H1 (cell line): Measurements from ENCODE around the gene SHC1. TPM values are rescaled to one million over a fixed set of nuclear protein-coding genes. Genes with fewer than 3 reads are reported as not detected.

Experiments used
- CTCF ChIA-PET: fragments of 300-600 bp; sonication (Branson Sonifier 250); formaldehyde crosslinking; loops from one replicate; lab custom pipeline; 2021; ENCODE audit not compliant: partially characterized antibody; lab: Charles Lee
- POLR2A ChIA-PET: fragments of 300-600 bp; sonication (Branson Sonifier 250); formaldehyde crosslinking; loops from one replicate; lab custom pipeline; 2021; ENCODE audit warnings: inconsistent platforms; ENCODE audit not compliant: partially characterized antibody; lab: Charles Lee
- DNase-seq, 2 experiments: peaks; one replicate each; pipeline versions ENCODE4 v3.0.0 to v3.0.0-alpha.2; 2010 to 2022; ENCODE audit warnings: low spot score in 2 of 2, low read depth in 1 of 2, mixed read lengths in 1 of 2
- FAIRE-seq: peaks from 2 replicates; lab custom pipeline; 2011; peaks lifted over from hg19 to GRCh38; lab: Jason Lieb, UNC
- H2AFZ ChIP-seq: 2 replicates; pipeline ENCODE4 v1.8.1; 2012; ENCODE audit warnings: low read length, inconsistent platforms
- H2AK5ac ChIP-seq: 2 replicates; pipeline ENCODE4 v1.6.1; 2013; ENCODE audit warnings: low read depth, low read length
- H2BK120ac ChIP-seq: replicated peaks from 2 replicates; pipeline ENCODE3; 2013; ENCODE audit warnings: low read depth, low read length, inconsistent platforms
- H2BK12ac ChIP-seq: 2 replicates; pipeline ENCODE4 v1.6.1; 2013; ENCODE audit warnings: low read depth, low read length
- H2BK15ac ChIP-seq: 2 replicates; pipeline ENCODE4 v1.6.1; 2013; ENCODE audit warnings: low read length
- H2BK20ac ChIP-seq: 2 replicates; pipeline ENCODE4 v1.6.1; 2013; ENCODE audit warnings: low read length
- H2BK5ac ChIP-seq: 2 replicates; pipeline ENCODE4 v1.6.1; 2013; ENCODE audit warnings: low read depth, low read length
- H3K14ac ChIP-seq: 2 replicates; pipeline ENCODE4 v1.6.1; 2013; ENCODE audit warnings: inconsistent platforms; ENCODE audit not compliant: insufficient read length
- H3K18ac ChIP-seq: 2 replicates; pipeline ENCODE4 v1.6.1; 2013; ENCODE audit warnings: low read length; ENCODE audit errors: extremely low read depth
- H3K23ac ChIP-seq: 2 replicates; pipeline ENCODE4 v1.6.1; 2013; ENCODE audit warnings: inconsistent platforms; ENCODE audit not compliant: insufficient read length
- H3K23me2 ChIP-seq: 2 replicates; pipeline ENCODE4 v1.6.1; 2013; ENCODE audit warnings: low read depth, low read length
- H3K27ac ChIP-seq: 2 replicates; pipeline ENCODE4 v1.6.1; 2011; ENCODE audit warnings: low read depth, low read length, inconsistent platforms
- H3K27me3 ChIP-seq, 4 experiments: replicated peaks in 1 of 4; 1 replicate in 1 of 4; 2 replicates in 3 of 4; pipeline versions ENCODE4 v1.6.1 to v1.8.1; 2011 to 2013; ENCODE audit warnings: low read length in 3 of 4, mild to moderate bottlenecking in 3 of 4, inconsistent platforms in 2 of 4, mixed read lengths in 2 of 4, moderate library complexity in 1 of 4; ENCODE audit not compliant: control insufficient read depth in 3 of 4, insufficient read depth in 3 of 4; ENCODE audit errors: extremely low read depth in 1 of 4
- H3K36me3 ChIP-seq, 4 experiments: 2 replicates each; pipeline versions ENCODE4 v1.6.1 to v1.8.1; 2011 to 2013; ENCODE audit warnings: mild to moderate bottlenecking in 4 of 4, low read length in 3 of 4, moderate library complexity in 2 of 4, control low read depth in 1 of 4, inconsistent platforms in 1 of 4; ENCODE audit not compliant: insufficient read depth in 4 of 4, control insufficient read depth in 2 of 4
- H3K4ac ChIP-seq: replicated peaks from 2 replicates; pipeline ENCODE3; 2013; ENCODE audit warnings: low read length, low read depth, mixed read lengths, inconsistent platforms; ENCODE audit not compliant: insufficient read length
- H3K4me1 ChIP-seq, 4 experiments: replicated peaks in 1 of 4; 1 replicate in 1 of 4; 2 replicates in 3 of 4; pipeline versions ENCODE4 v1.6.1 to v1.8.1; 2011 to 2013; ENCODE audit warnings: low read length in 3 of 4, inconsistent platforms in 2 of 4, mixed read lengths in 1 of 4; ENCODE audit not compliant: insufficient read depth in 4 of 4, control insufficient read depth in 3 of 4
- H3K4me2 ChIP-seq, 2 experiments: 2 replicates each; pipeline versions ENCODE4 v1.6.1 to v1.8.1; 2011 to 2013; ENCODE audit warnings: low read depth in 2 of 2, low read length in 2 of 2, control low read depth in 1 of 2, inconsistent platforms in 1 of 2, mild to moderate bottlenecking in 1 of 2; ENCODE audit not compliant: insufficient read depth in 1 of 2
- H3K4me3 ChIP-seq, 4 experiments: fragments of 200-600, 300-600 bp in 1 of 4; sonication (generic), shearing (Covaris generic), sonication (Bioruptor Twin) in 1 of 4; 2 replicates each; pipeline versions ENCODE4 v1.5.1 to v1.8.1; 2011 to 2016; ENCODE audit warnings: low read length in 4 of 4, low read depth in 3 of 4, control low read depth in 2 of 4, inconsistent platforms in 2 of 4, mild to moderate bottlenecking in 2 of 4, mixed read lengths in 1 of 4, moderate library complexity in 1 of 4; ENCODE audit not compliant: insufficient read depth in 2 of 4; ENCODE audit errors: extremely low read depth in 1 of 4
- H3K56ac ChIP-seq: replicated peaks from 2 replicates; pipeline ENCODE3; 2013; ENCODE audit warnings: low read depth, mild to moderate bottlenecking, mixed read lengths, low read length, inconsistent platforms; ENCODE audit not compliant: insufficient read length
- H3K79me1 ChIP-seq: 2 replicates; pipeline ENCODE4 v1.6.1; 2013; ENCODE audit warnings: low read depth, low read length, control low read depth
- H3K79me2 ChIP-seq, 2 experiments: 2 replicates each; pipeline versions ENCODE4 v1.6.1 to v1.8.1; 2012 to 2013; ENCODE audit warnings: low read length in 2 of 2, mild to moderate bottlenecking in 2 of 2, inconsistent platforms in 1 of 2; ENCODE audit not compliant: insufficient read depth in 2 of 2, control insufficient read depth in 1 of 2
- H3K9ac ChIP-seq, 4 experiments: replicated peaks in 1 of 4; 1 replicate in 1 of 4; 2 replicates in 3 of 4; pipeline versions ENCODE4 v1.6.1 to v1.8.1; 2011 to 2013; ENCODE audit warnings: low read depth in 3 of 4, low read length in 3 of 4, control low read depth in 2 of 4, mild to moderate bottlenecking in 2 of 4, moderate library complexity in 2 of 4, inconsistent platforms in 1 of 4; ENCODE audit errors: extremely low read depth in 1 of 4
- H3K9me3 ChIP-seq, 2 experiments: 2 replicates each; pipeline versions ENCODE4 v1.6.1 to v1.8.1; 2012 to 2013; ENCODE audit warnings: mild to moderate bottlenecking in 2 of 2, moderate library complexity in 2 of 2, control low read depth in 1 of 2, inconsistent platforms in 1 of 2, low read depth in 1 of 2, low read length in 1 of 2, mixed read lengths in 1 of 2; ENCODE audit not compliant: insufficient read depth in 2 of 2
- H4K20me1 ChIP-seq, 2 experiments: replicated peaks in 1 of 2; 2 replicates each; pipeline versions ENCODE3 to v1.8.1; 2011 to 2013; ENCODE audit warnings: inconsistent platforms in 2 of 2, low read length in 2 of 2, mild to moderate bottlenecking in 1 of 2; ENCODE audit not compliant: insufficient read depth in 2 of 2, control insufficient read depth in 1 of 2
- H4K5ac ChIP-seq: 2 replicates; pipeline ENCODE4 v1.6.1; 2013; ENCODE audit warnings: low read length, low read depth, mixed read lengths, inconsistent platforms; ENCODE audit not compliant: insufficient read length
- H4K8ac ChIP-seq: 2 replicates; pipeline ENCODE4 v1.8.0; 2013; ENCODE audit warnings: mild to moderate bottlenecking, moderate library complexity, low read length, inconsistent platforms; ENCODE audit not compliant: insufficient read depth; ENCODE audit errors: extremely low read depth
- H4K91ac ChIP-seq: replicated peaks from 2 replicates; pipeline ENCODE3; 2013; ENCODE audit warnings: low read length, mixed read lengths, inconsistent platforms; ENCODE audit not compliant: insufficient read length
- BRCA1 ChIP-seq: IDR thresholded peaks from 2 replicates; pipeline ENCODE4 v1.6.1; 2012; ENCODE audit warnings: low read depth, low read length, improper control_type of control experiment
- SP1 ChIP-seq: IDR thresholded peaks from 2 replicates; pipeline ENCODE4 v1.6.1; 2011; ENCODE audit warnings: low read depth, low read length
- TAF7 ChIP-seq: optimal IDR thresholded peaks from 2 replicates; pipeline ENCODE3; 2011; ENCODE audit warnings: low read depth, mild to moderate bottlenecking, inconsistent platforms, low read length, moderate library complexity, borderline replicate concordance
- WGBS, 2 experiments: shearing (Covaris generic) in 1 of 2; methylation state at CpG; one replicate each; pipeline versions ENCODE4 v1.1.6 to v1.1.7; 2013 to 2015; ENCODE audit warnings: low lambda C conversion rate in 2 of 2, mixed read lengths in 2 of 2, inconsistent platforms in 1 of 2, low coverage in 1 of 2, missing lambda C conversion rate in 1 of 2; ENCODE audit not compliant: insufficient replicate concordance in 2 of 2, insufficient coverage in 1 of 2, insufficient read length in 1 of 2; ENCODE audit errors: extremely low coverage in 1 of 2, missing lambda C conversion rate in 1 of 2; 5-methylcytosine and 5-hydroxymethylcytosine counted together
- polyA plus RNA-seq, 7 experiments: library from polyadenylated mRNA; depleted of rRNA in 3 of 7; stranded (reverse) in 5 of 7; unstranded in 2 of 7; fragments of >200 nt in 5 of 7; fragments of 200-250 nt in 2 of 7; gene quantifications; 1 replicate in 5 of 7; 2 replicates in 1 of 7; 4 replicates in 1 of 7; pipeline versions ENCODE4 v1.2.1 to v1.2.3, GENCODE V29; 2011 to 2013; ENCODE audit warnings: missing spikeins in 2 of 7, mixed read lengths in 2 of 7
- total RNA-seq: library from RNA; stranded (reverse); fragmentation: NEBNext Ultra II Directional; extraction: Animal tissue kit (Norgen Biotek cat#: 25700); gene quantifications from 2 replicates; pipeline ENCODE4 v1.2.1, GENCODE V29; 2021

The SHC1 gene
- total and polyA plus RNA-seq, 2 of the 8 experiments (the other 6 are each of a cell fraction or from before 2014, with no cell fraction given): 177 to 212 TPM

DNA sequence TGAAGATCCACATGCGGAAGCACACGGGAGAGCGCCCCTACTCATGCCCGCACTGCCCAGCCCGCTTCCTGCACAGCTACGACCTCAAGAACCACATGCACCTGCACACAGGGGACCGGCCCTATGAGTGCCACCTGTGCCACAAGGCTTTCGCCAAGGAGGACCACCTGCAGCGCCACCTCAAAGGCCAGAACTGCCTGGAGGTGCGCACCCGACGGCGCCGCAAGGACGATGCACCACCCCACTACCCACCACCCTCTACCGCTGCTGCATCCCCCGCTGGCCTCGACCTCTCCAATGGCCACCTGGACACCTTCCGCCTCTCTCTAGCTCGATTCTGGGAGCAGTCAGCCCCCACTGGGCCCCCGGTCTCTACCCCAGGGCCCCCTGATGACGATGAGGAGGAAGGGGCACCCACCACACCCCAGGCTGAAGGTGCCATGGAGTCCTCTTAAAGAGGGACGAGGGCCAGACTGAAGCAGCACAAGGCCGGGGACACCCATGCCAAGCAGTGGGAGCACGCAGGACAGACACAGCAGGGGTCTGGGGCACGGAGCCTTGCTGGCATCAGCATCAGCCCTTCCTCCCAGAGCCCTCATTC is 45.8 kb upstream of the SHC1 start:
- TF ChIP-seq TAF7 (no peak), SP1 (no peak), BRCA1 (no peak)

More for the DNA sequence above, 45.8 kb upstream of the SHC1 start:
- Histone ChIP-seq H3K27ac (peak overlapping the region; percentile 71; the same call in 1 of the 2 replicates), H3K4ac (no peak overlapping the region), H3K9me3 (no peaks in the 10 kb centered on the region), H3K14ac (no peak overlapping the region), H3K18ac (peak overlapping the region; percentile 83; the same call in 1 of the 2 replicates), H3K56ac (no peak overlapping the region), H4K5ac (no peak overlapping the region), H3K79me1 (peaks cover 3% of the 10 kb centered on the region; the same call in 1 of the 2 replicates), H2BK120ac (no peak overlapping the region), H3K27me3 (0 out of 7 replicates have a peak, but pooled peaks cover 0 to 2% (median 0%) of the 10 kb centered on the region in 4 experiments), H3K23ac (no peak overlapping the region), H4K8ac (no peak overlapping the region), H2AFZ (no peak overlapping the region), H3K9ac (no peak overlapping the region; a peak in 2 of 7 replicates), H4K20me1 (no peaks in the 10 kb centered on the region), H3K4me2 (peak overlapping the region; percentile 4 to 59; a peak in 2 of 4 replicates), H2BK20ac (peak overlapping the region; percentile 86), H4K91ac (peak overlapping the region; percentile 36), H2BK5ac (peak overlapping the region; percentile 85; the same call in 1 of the 2 replicates), H3K79me2 (peaks cover 0 to 9% of the 10 kb centered on the region in 2 experiments; a peak in 2 of 4 replicates), H3K4me3 (peak overlapping the region in 3 of 4 experiments; percentile 36 to 60 (median 42); a peak in 4 of 8 replicates), H3K4me1 (peaks cover 8 to 29% (median 23%) of the 10 kb centered on the region in 4 experiments), H2BK12ac (peak overlapping the region; percentile 81), H3K23me2 (no peaks in the 10 kb centered on the region), H2BK15ac (peak overlapping the region; percentile 16; the same call in 1 of the 2 replicates), H3K36me3 (peaks cover 0 to 29% (median 13%) of the 10 kb centered on the region in 4 experiments; a peak in 4 of 8 replicates), H2AK5ac (0 out of 2 replicates have a peak overlapping the region, but pooled peaks have one; percentile 32)
- FAIRE-seq (no peak), DNase-seq (no peak)
- POLR2A ChIA-PET: interaction anchor here (1.0 to 14.8 kb wide), 10 partner anchors 11 to 63 kb away, joined by 3 to 128 read pairs (median 10); partner anchors contain the start of genes ADAM15, CKS1B, DCST1 and DCST2
- whole genome bisulfite sequencing, 2 experiments: 95% methylated on average over 26 of the region's 26 CpGs; no CpG with 5 or more reads in 1 of the 2 experiments
- CTCF ChIA-PET: interaction anchor here (0.9 to 18.6 kb wide), 17 partner anchors 8 to 75 kb away, joined by 3 to 354 read pairs (median 7); partner anchors contain the start of genes ADAM15, DCST1, DCST2 and EFNA4
